ENCODE results near the gene DXO. TPM values are rescaled to one million over a fixed set of nuclear protein-coding genes. Genes with fewer than 3 reads are reported as not detected.

DXO gene
- polyA plus RNA-seq, 1 donor (not counting 4 experiments of a cell fraction or from before 2014, with no cell fraction given), result 7.0 TPM

DNA sequence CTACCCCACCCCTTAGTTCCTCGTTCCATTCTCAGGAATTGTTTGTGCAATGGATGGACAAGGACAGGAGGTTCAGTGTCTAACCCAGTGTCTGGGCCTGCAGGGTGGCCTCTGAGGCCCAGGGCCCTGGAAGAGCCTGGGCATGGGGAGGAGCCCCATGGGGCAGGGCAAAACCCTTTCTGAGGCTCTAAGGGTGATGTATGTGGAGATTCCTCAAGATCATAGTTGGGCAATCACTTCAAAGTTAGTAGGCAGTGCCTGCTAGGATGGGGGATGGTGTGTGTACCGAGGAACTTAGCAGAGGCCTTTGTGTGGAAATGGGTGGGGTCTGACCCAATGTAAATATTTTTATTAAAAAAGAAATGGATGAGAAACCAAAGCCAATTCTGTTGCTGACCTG lies 51.1 kb downstream of the DXO start:
- Histone ChIP-seq H3K79me2 (ENCODE audit: control insufficient read depth, insufficient read depth, low read length) (no peaks in the 10 kb centered on the region), H3K4me3 (ENCODE audit: control insufficient read depth in 2 of 3, extremely low read depth in 1 of 3, insufficient read depth in 2 of 3, low read depth in 1 of 3, low read length in 3 of 3) (no peak overlapping the region), H3K27me3 (ENCODE audit: control insufficient read depth, extremely low read depth, insufficient read depth, low read length) (no peaks in the 10 kb centered on the region), H3K4me2 (ENCODE audit: control insufficient read depth, extremely low read depth, insufficient read depth, low read depth, low read length) (no peak overlapping the region), H3K4me1 (ENCODE audit: control insufficient read depth, extremely low read depth, insufficient read depth, low read length) (no peaks in the 10 kb centered on the region), H3K27ac (ENCODE audit: control insufficient read depth, insufficient read depth, low read length) (no peak overlapping the region), H3K9ac (ENCODE audit: control insufficient read depth, extremely low read depth, insufficient read depth, low read length) (no peak overlapping the region), H2AFZ (ENCODE audit: control insufficient read depth, low read length) (no peak overlapping the region), H4K20me1 (ENCODE audit: control insufficient read depth, extremely low read depth, insufficient read depth, low read length) (no peaks in the 10 kb centered on the region), H3K36me3 (ENCODE audit: control insufficient read depth in 2 of 2, extremely low read depth in 1 of 2, insufficient read depth in 2 of 2, low read length in 2 of 2) (no peaks in the 10 kb centered on the region), H3K9me3 (ENCODE audit: control insufficient read depth, low read depth, low read length) (no peaks in the 10 kb centered on the region), H3K9me1 (ENCODE audit: control insufficient read depth, extremely low read depth, insufficient read depth, low read length) (no peaks in the 10 kb centered on the region)
- FAIRE-seq (no peak), DNase-seq (ENCODE audit: low read depth, low spot score) (no peak)
- no peak for TF ChIP-seq CTCF (optimal IDR thresholded peaks at IDR 0.05 in 1 of 3, IDR thresholded peaks at IDR 0.05 in 1 of 3, conservative IDR thresholded peaks at IDR 0.05 in 1 of 3; ENCODE audit: extremely low read depth in 1 of 3, insufficient read depth in 2 of 3, low read length in 3 of 3)
- no peak for TF ChIP-seq EZH2 (IDR thresholded peaks at IDR 0.05; ENCODE audit: low read length)
- dilution Hi-C loops (cut with MboI; ENCODE audit: extremely low pct_ligation_motif_present, low sequenced_read_pairs), result no loop called here

Small RNAs within 50 kb of the gene (small RNA-seq; reads per million reads assigned to genes)
- gene AL645922.1 (ENCODE audit: insufficient read length in 3 of 3, low read depth in 3 of 3, low replicate concordance in 1 of 3), result 0 reads per million in 3 experiments

Other genes starting within 250 kb of the DXO start
- 0.06 to 0.21 TPM (median 0.10 TPM) in 3 replicates for gene MPIG6B, start 248.8 kb downstream of the DXO start, polyA plus RNA-seq
- gene DDAH2, start 242.8 kb downstream of the DXO start, polyA plus RNA-seq, result 3.0 to 6.7 TPM (median 3.1 TPM) in 3 replicates
- gene CLIC1, start 235.6 kb downstream of the DXO start, polyA plus RNA-seq, result 759 to 873 TPM (median 832 TPM) in 3 replicates
- 9.4 to 14.8 TPM (median 11.4 TPM) in 3 replicates for gene MSH5, start 232.1 kb downstream of the DXO start, polyA plus RNA-seq
- 1.1 to 2.1 TPM (median 1.7 TPM) in 3 replicates for gene SAPCD1, start 209.5 kb downstream of the DXO start, polyA plus RNA-seq
- 0.32 to 0.47 TPM (median 0.33 TPM) in 3 replicates for gene VWA7, start 194.8 kb downstream of the DXO start, polyA plus RNA-seq
- 17.2 to 57.2 TPM (median 26.3 TPM) in 3 replicates for gene VARS1, start 176.4 kb downstream of the DXO start, polyA plus RNA-seq
- gene LSM2, start 165.2 kb downstream of the DXO start, polyA plus RNA-seq, result 34.4 to 84.1 TPM (median 46.5 TPM) in 3 replicates
- gene HSPA1L, start 156.9 kb downstream of the DXO start, polyA plus RNA-seq, result 0.31 to 0.60 TPM (median 0.54 TPM) in 3 replicates
- 95.5 to 142 TPM (median 110 TPM) in 3 replicates for gene HSPA1A, start 156.6 kb downstream of the DXO start, polyA plus RNA-seq
- 33.5 to 65.8 TPM (median 48.1 TPM) in 3 replicates for gene HSPA1B, start 144.4 kb downstream of the DXO start, polyA plus RNA-seq
- 27.9 to 44.4 TPM (median 38.6 TPM) in 3 replicates for gene NEU1, start 109.3 kb downstream of the DXO start, polyA plus RNA-seq
- gene SLC44A4, start 93.1 kb downstream of the DXO start, polyA plus RNA-seq, result 0.06 to 0.25 TPM (median 0.18 TPM) in 3 replicates
- gene EHMT2, start 74.4 kb downstream of the DXO start, polyA plus RNA-seq, result 17.6 to 26.5 TPM (median 17.7 TPM) in 3 replicates
- gene ZBTB12, start 70.1 kb downstream of the DXO start, polyA plus RNA-seq, result 0.55 to 0.64 TPM (median 0.63 TPM) in 3 replicates
- gene C2, start 44.4 kb downstream of the DXO start, polyA plus RNA-seq, result 0.04 TPM in 1 of 3 replicates, not detected in the others
- 0.84 to 2.9 TPM (median 2.5 TPM) in 3 replicates for gene CFB, start 26.0 kb downstream of the DXO start, polyA plus RNA-seq
- 45.1 to 57.9 TPM (median 51.9 TPM) in 3 replicates for gene NELFE, start 13.2 kb downstream of the DXO start, polyA plus RNA-seq
- 24.5 to 37.7 TPM (median 37.5 TPM) in 3 replicates for gene SKIC2, start 13.0 kb downstream of the DXO start, polyA plus RNA-seq
- gene C4A, start 9.9 kb upstream of the DXO start, polyA plus RNA-seq, result 1.2 to 2.9 TPM (median 1.4 TPM) in 3 replicates
- 1.3 to 2.8 TPM (median 1.8 TPM) in 3 replicates for gene C4B, start 42.7 kb upstream of the DXO start, polyA plus RNA-seq
- gene CYP21A2, start 66.3 kb upstream of the DXO start, polyA plus RNA-seq, result 0.04 to 0.05 TPM in 2 of 3 replicates, not detected in the other
- 0.02 to 0.25 TPM (median 0.06 TPM) in 3 replicates for gene TNXB, start 137.2 kb upstream of the DXO start, polyA plus RNA-seq
- 30.4 to 51.2 TPM (median 37.9 TPM) in 3 replicates for gene ATF6B, start 156.1 kb upstream of the DXO start, polyA plus RNA-seq
- 4.2 to 5.6 TPM (median 4.9 TPM) in 3 replicates for gene FKBPL, start 158.2 kb upstream of the DXO start, polyA plus RNA-seq
- 0.09 to 0.17 TPM (median 0.09 TPM) in 3 replicates for gene PRRT1, start 179.8 kb upstream of the DXO start, polyA plus RNA-seq
- 15.0 to 21.0 TPM (median 15.6 TPM) in 3 replicates for gene PPT2, start 182.0 kb upstream of the DXO start, polyA plus RNA-seq
- gene EGFL8, start 192.5 kb upstream of the DXO start, polyA plus RNA-seq, result 1.7 to 4.2 TPM (median 3.7 TPM) in 3 replicates
- 46.4 to 85.1 TPM (median 54.7 TPM) in 3 replicates for gene AGPAT1, start 203.9 kb upstream of the DXO start, polyA plus RNA-seq
- gene RNF5, start 206.3 kb upstream of the DXO start, polyA plus RNA-seq, result 29.6 to 43.2 TPM (median 33.2 TPM) in 3 replicates
- 2.0 to 2.4 TPM (median 2.4 TPM) in 3 replicates for gene AGER, start 212.1 kb upstream of the DXO start, polyA plus RNA-seq
- 43.5 to 54.9 TPM (median 44.0 TPM) in 3 replicates for gene PBX2, start 218.1 kb upstream of the DXO start, polyA plus RNA-seq
- gene GPSM3, start 220.5 kb upstream of the DXO start, polyA plus RNA-seq, result 2.8 to 6.5 TPM (median 3.6 TPM) in 3 replicates

All from keratinocyte (primary cell).